Measurements from ENCODE around the gene PARVB. TPM values are rescaled to one million over a fixed set of nuclear protein-coding genes. Genes with fewer than 3 reads are reported as not detected.

The PARVB gene
- total RNA-seq, 6 experiments from 2014 or later, result 36.5 to 44.2 (median 38.9) TPM

DNA sequence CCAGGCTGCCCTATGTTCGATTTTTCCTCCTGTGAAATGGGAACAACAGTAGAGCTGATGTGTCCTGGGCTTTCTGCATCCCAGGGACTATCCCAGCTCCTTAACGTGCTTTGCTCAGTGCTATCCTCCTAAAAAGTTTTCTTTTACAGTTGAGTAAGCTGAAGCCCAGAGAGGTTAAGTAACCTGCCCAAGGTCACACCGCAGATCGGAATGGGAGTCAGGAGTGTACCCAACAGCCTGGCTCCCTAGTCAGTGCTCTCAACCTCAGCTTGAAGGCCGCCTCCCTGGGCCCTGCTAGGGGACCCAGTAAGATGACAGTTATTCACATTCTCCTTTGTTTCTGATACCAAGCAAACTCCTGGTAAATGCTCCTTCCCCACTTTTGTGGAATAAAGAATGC lies 45.9 kb downstream of the PARVB start:
- no peak for DNase-seq
- no peaks in the 10 kb centered on the region for H3K36me3 Mint-ChIP-seq (ENCODE audit: low read depth)
- no peaks in the 10 kb centered on the region for H3K9me3 Mint-ChIP-seq
- TF ChIP-seq, protein P1, sequence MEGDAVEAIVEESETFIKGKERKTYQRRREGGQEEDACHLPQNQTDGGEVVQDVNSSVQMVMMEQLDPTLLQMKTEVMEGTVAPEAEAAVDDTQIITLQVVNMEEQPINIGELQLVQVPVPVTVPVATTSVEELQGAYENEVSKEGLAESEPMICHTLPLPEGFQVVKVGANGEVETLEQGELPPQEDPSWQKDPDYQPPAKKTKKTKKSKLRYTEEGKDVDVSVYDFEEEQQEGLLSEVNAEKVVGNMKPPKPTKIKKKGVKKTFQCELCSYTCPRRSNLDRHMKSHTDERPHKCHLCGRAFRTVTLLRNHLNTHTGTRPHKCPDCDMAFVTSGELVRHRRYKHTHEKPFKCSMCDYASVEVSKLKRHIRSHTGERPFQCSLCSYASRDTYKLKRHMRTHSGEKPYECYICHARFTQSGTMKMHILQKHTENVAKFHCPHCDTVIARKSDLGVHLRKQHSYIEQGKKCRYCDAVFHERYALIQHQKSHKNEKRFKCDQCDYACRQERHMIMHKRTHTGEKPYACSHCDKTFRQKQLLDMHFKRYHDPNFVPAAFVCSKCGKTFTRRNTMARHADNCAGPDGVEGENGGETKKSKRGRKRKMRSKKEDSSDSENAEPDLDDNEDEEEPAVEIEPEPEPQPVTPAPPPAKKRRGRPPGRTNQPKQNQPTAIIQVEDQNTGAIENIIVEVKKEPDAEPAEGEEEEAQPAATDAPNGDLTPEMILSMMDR (IDR thresholded peaks at IDR 0.05), result no peak
- no peaks in the 10 kb centered on the region for H3K4me1 Mint-ChIP-seq (ENCODE audit: low read depth)
- no peak overlapping the region for H3K27ac Mint-ChIP-seq
- no peak overlapping the region for H3K4me3 Mint-ChIP-seq
- H3K27me3 Mint-ChIP-seq (ENCODE audit: insufficient read depth), result no peaks in the 10 kb centered on the region; the same call in 1 of the 2 replicates

DNA sequence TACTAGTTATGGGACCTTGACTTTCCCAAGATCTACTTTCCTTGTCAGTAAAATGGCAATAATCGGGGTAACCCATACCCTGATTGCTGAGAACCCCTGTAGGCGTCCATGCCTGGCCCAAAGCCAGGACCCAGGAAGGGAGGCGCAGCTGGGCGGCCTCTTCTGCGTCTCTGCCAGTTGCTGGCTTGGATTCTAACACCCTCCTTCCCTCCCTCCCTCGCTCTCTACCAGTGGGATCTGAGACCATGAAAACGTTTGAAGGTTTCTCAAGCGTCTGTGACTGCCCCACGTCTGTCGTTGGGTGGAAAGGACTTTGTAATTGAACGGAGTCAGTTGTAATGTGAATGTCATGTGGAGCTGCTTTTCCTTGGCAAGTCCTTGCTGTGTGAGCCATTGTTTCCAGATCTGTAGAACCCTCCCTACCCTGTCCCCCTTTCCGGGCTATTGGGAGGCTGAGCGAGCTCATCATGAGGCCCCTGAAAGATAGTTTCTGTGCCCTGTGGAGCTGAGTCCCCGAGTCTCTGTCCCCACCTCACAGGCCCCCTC lies 47.8 kb downstream of the PARVB start:
- H3K9me3 Mint-ChIP-seq, result no peaks in the 10 kb centered on the region
- H3K4me3 Mint-ChIP-seq, result no peak overlapping the region
- DNase-seq, result no peak
- no peaks in the 10 kb centered on the region for H3K4me1 Mint-ChIP-seq (ENCODE audit: low read depth)
- no peak overlapping the region for H3K27ac Mint-ChIP-seq
- no peaks in the 10 kb centered on the region for H3K36me3 Mint-ChIP-seq (ENCODE audit: low read depth)
- TF ChIP-seq, protein P1 (IDR thresholded peaks at IDR 0.05), result no peak
- no peaks in the 10 kb centered on the region; the same call in 1 of the 2 replicates for H3K27me3 Mint-ChIP-seq (ENCODE audit: insufficient read depth)

DNA sequence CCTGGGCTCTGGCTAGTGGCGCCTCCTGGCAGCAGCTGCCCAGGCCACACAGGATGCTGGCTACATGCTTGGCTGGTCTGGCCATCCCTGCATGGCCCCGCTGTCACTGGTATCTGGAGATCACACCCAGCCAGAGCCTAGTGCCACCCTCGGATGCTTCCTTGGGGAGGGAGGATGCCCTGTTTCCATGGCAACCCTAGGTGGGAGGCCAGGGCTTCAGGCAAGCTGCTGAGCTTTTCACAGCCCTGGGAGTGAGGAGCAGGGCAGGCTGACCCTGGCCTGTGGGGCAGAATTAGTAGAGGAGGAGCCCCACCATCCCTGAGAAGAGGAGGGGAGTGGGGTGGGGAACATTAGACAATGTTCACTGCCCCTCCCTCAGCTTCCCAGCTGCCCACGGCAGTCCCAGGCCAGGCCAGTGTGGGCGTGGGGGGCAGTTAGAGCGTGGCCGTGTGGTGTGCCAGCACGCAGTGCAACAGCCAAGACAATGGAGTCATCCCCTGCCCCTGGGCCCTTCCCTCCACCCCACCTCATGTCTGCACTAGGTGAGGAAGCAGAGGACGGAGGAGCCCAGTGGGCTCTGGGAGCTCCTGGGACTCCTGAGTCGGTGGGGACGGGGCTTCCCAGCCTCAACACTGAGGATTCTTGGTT lies 50.4 kb downstream of the PARVB start:
- Mint-ChIP-seq H3K27me3 (ENCODE audit: insufficient read depth) (no peaks in the 10 kb centered on the region; the same call in 1 of the 2 replicates), H3K4me1 (ENCODE audit: low read depth) (no peaks in the 10 kb centered on the region), H3K36me3 (ENCODE audit: low read depth) (no peaks in the 10 kb centered on the region), H3K4me3 (no peak overlapping the region), H3K9me3 (no peaks in the 10 kb centered on the region), H3K27ac (no peak overlapping the region)
- TF ChIP-seq, protein P1 (IDR thresholded peaks at IDR 0.05), result no peak
- no peak for DNase-seq

DNA sequence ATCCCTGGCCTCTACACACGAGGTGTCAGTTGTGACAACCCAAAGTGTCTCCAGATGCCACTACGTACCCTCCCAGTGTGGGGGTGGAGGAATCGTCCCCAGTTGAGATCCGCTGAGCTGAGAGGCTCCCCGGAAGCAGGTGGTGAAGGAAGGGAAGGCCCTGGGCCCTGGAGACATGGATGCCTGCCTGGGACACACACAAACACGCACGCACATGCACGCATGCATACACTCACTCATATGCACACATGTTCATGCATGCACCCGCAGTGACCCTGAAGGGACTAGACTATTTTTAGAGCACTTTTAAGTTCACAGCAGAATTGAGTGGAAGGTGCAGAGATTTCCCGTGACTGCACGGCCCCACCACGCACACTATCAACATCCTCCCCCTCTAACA lies 50.9 kb downstream of the PARVB start:
- Mint-ChIP-seq H3K4me3 (no peak overlapping the region), H3K36me3 (ENCODE audit: low read depth) (no peaks in the 10 kb centered on the region), H3K27ac (no peak overlapping the region), H3K9me3 (no peaks in the 10 kb centered on the region), H3K27me3 (ENCODE audit: insufficient read depth) (no peaks in the 10 kb centered on the region; the same call in 1 of the 2 replicates), H3K4me1 (ENCODE audit: low read depth) (no peaks in the 10 kb centered on the region)
- no peak for DNase-seq
- TF ChIP-seq, protein P1 (IDR thresholded peaks at IDR 0.05), result no peak

DNA sequence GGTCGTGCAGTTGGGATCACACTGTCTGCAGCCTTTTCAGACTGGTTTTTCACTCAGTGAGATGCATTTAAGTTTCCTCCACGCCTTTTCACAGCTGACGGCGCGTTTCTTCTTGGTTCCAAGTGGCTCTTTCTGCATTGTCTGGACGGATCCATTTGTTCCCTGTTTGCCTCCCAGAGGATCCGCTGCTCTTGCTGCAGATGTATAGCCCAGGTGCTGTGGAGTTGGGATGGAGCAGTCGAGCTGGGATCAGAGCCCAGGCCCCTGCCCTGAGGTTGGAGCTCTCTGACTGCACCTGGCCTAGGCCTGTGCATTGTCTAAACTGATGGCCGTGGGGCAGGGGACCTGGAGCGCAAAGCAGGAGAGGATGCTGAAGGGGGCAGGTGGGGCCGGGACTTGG lies 51.6 kb downstream of the PARVB start:
- Mint-ChIP-seq H3K9me3 (no peaks in the 10 kb centered on the region), H3K36me3 (ENCODE audit: low read depth) (no peaks in the 10 kb centered on the region), H3K27ac (no peak overlapping the region), H3K4me3 (no peak overlapping the region), H3K4me1 (ENCODE audit: low read depth) (no peaks in the 10 kb centered on the region), H3K27me3 (ENCODE audit: insufficient read depth) (no peaks in the 10 kb centered on the region)
- no peak for DNase-seq
- TF ChIP-seq, protein P1 (IDR thresholded peaks at IDR 0.05), result no peak

All from HFFc6 (cell line).